Mesendoderm (in vitro differentiated cells): ENCODE results near the gene ATXN7L3B.

ENCODE experiments used
- DNase-seq: peaks from one replicate; pipeline ENCODE4 v3.0.0; 2013
- H2AK5ac ChIP-seq: 2 replicates; pipeline ENCODE4 v1.6.1; 2013; ENCODE audit warnings: low read length, inconsistent platforms
- H2BK120ac ChIP-seq: 2 replicates; pipeline ENCODE4 v1.6.1; 2013; ENCODE audit warnings: low read depth, mild to moderate bottlenecking, low read length, moderate library complexity, mixed read lengths
- H2BK15ac ChIP-seq: replicated peaks from 2 replicates; pipeline ENCODE4 v1.6.1; 2013; ENCODE audit warnings: low read depth, mild to moderate bottlenecking, moderate library complexity
- H2BK5ac ChIP-seq: 2 replicates; pipeline ENCODE4 v1.6.1; 2013; ENCODE audit warnings: low read length, inconsistent platforms
- H3K18ac ChIP-seq: 2 replicates; pipeline ENCODE4 v1.6.1; 2013; ENCODE audit warnings: mild to moderate bottlenecking, low read length, mixed read lengths
- H3K23ac ChIP-seq: one replicate; pipeline ENCODE4 v1.6.1; 2013; ENCODE audit warnings: low read length
- H3K27ac ChIP-seq: 2 replicates; pipeline ENCODE4 v1.5.1; 2013; ENCODE audit warnings: low read depth, mild to moderate bottlenecking, inconsistent platforms, low read length, moderate library complexity
- H3K27me3 ChIP-seq: 2 replicates; pipeline ENCODE4 v1.6.1; 2013; ENCODE audit warnings: low read length, control low read depth, mild to moderate bottlenecking, inconsistent platforms; ENCODE audit not compliant: insufficient read depth, poor library complexity
- H3K36me3 ChIP-seq: 2 replicates; pipeline ENCODE4 v1.6.1; 2013; ENCODE audit warnings: low read length, inconsistent platforms; ENCODE audit not compliant: control insufficient read depth, insufficient read depth
- H3K4ac ChIP-seq: one replicate; pipeline ENCODE4 v1.6.1; 2013; ENCODE audit warnings: low read depth, mild to moderate bottlenecking, low read length, moderate library complexity
- H3K4me1 ChIP-seq: 2 replicates; pipeline ENCODE4 v1.6.1; 2013; ENCODE audit warnings: low read depth, low read length, inconsistent platforms; ENCODE audit not compliant: control insufficient read depth
- H3K4me2 ChIP-seq: 2 replicates; pipeline ENCODE4 v1.6.1; 2013; ENCODE audit warnings: low read length
- H3K4me3 ChIP-seq: 2 replicates; pipeline ENCODE4 v1.5.1; 2013; ENCODE audit warnings: mild to moderate bottlenecking, low read length
- H3K56ac ChIP-seq: one replicate; pipeline ENCODE4 v1.6.1; 2013; ENCODE audit warnings: low read length
- H3K79me1 ChIP-seq: 2 replicates; pipeline ENCODE4 v1.6.1; 2013; ENCODE audit warnings: low read length, inconsistent platforms
- H3K79me2 ChIP-seq: 2 replicates; pipeline ENCODE4 v1.6.1; 2013; ENCODE audit warnings: mild to moderate bottlenecking, low read length; ENCODE audit not compliant: control insufficient read depth, insufficient read depth
- H3K9ac ChIP-seq: 2 replicates; pipeline ENCODE4 v1.6.1; 2013; ENCODE audit warnings: low read length, inconsistent platforms
- H4K5ac ChIP-seq: one replicate; pipeline ENCODE4 v1.6.1; 2013; ENCODE audit warnings: low read length
- H4K8ac ChIP-seq: one replicate; pipeline ENCODE4 v1.6.1; 2013; ENCODE audit warnings: low read depth, mild to moderate bottlenecking, control low read depth, low read length, moderate library complexity
- WGBS: extraction: QIAGEN DNeasy Blood & Tissue Kit; methylation state at CpG from one replicate; pipeline ENCODE4 v1.1.7; 2013; ENCODE audit warnings: low lambda C conversion rate, missing lambda C conversion rate; ENCODE audit not compliant: insufficient coverage; ENCODE audit errors: extremely low coverage; 5-methylcytosine and 5-hydroxymethylcytosine counted together

ATXN7L3B gene

DNA sequence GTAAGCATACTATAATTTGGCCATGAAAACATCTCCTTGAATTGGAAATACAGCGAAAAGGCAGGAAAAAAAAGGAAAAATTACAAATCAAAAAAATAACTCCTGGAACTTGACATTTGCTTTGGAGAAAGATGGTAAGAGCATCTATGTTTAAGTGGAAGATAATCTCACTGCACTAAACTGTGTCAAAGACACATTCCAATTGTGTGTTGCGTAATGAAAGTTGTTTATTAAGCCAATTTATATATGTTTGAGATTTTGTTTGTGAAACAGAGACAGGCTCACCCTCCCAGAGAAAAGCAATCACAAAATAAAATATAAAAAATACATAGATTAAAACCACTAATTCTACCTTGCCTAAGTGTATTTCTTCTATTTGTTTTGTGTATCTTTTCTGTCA, 11.1 kb upstream of the ATXN7L3B start:
- Histone ChIP-seq H3K79me2 (no peaks in the 10 kb centered on the region), H3K27me3 (no peaks in the 10 kb centered on the region), H3K9ac (no peak overlapping the region), H3K4me1 (no peaks in the 10 kb centered on the region), H3K79me1 (no peaks in the 10 kb centered on the region), H4K8ac (no peak overlapping the region), H2BK5ac (no peak overlapping the region), H2AK5ac (no peak overlapping the region), H2BK120ac (no peak overlapping the region), H3K4me2 (no peak overlapping the region), H3K4ac (no peak overlapping the region), H3K18ac (no peak overlapping the region), H4K5ac (no peak overlapping the region), H3K27ac (no peak overlapping the region), H3K4me3 (no peak overlapping the region), H3K56ac (no peak overlapping the region), H2BK15ac (no peak overlapping the region), H3K36me3 (no peaks in the 10 kb centered on the region), H3K23ac (no peak overlapping the region)
- WGBS: no CpG with 5 or more reads among the region's 2 CpGs
- DNase-seq: no peak

GRCh38 chr12:74527491-74527890, 10.1 kb upstream of the ATXN7L3B start:
- Histone ChIP-seq H4K5ac (no peak overlapping the region), H2BK120ac (no peak overlapping the region), H3K79me2 (no peaks in the 10 kb centered on the region), H3K4ac (no peak overlapping the region), H4K8ac (no peak overlapping the region), H2BK5ac (no peak overlapping the region), H3K27ac (no peak overlapping the region), H3K9ac (no peak overlapping the region), H3K23ac (no peak overlapping the region), H3K4me1 (no peaks in the 10 kb centered on the region), H3K18ac (no peak overlapping the region), H3K79me1 (no peaks in the 10 kb centered on the region), H2AK5ac (no peak overlapping the region), H2BK15ac (no peak overlapping the region), H3K4me2 (no peak overlapping the region), H3K27me3 (no peaks in the 10 kb centered on the region), H3K4me3 (no peak overlapping the region), H3K36me3 (no peaks in the 10 kb centered on the region), H3K56ac (no peak overlapping the region)
- WGBS: no CpG with 5 or more reads among the region's 2 CpGs
- no peak for DNase-seq

DNA sequence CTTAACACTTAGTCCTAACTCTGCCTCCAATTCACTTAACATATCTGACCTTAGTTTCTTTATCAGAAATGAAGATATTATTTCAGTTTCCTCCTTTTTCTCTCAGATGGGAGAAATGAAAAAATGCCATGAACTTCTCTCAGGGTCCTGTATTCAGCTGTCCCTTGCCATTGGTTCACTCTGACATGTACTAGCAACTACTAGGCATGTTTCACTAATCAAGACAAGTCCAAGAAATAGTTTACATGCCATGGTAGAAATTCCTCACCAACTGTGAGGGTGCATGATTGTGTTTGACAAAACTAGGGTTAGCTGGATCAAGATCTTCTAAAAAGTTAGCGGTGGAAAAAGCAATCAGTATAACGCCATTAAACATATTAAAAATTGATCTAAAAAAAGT, 7.0 kb upstream of the ATXN7L3B start:
- Histone ChIP-seq H3K79me1 (no peaks in the 10 kb centered on the region), H3K9ac (no peak overlapping the region), H3K4me3 (no peak overlapping the region), H2BK5ac (no peak overlapping the region), H3K79me2 (no peaks in the 10 kb centered on the region), H3K27me3 (no peaks in the 10 kb centered on the region), H3K36me3 (no peaks in the 10 kb centered on the region), H2AK5ac (no peak overlapping the region), H4K8ac (no peak overlapping the region), H2BK15ac (no peak overlapping the region), H3K18ac (no peak overlapping the region), H3K4ac (no peak overlapping the region), H3K56ac (no peak overlapping the region), H3K4me1 (no peaks in the 10 kb centered on the region), H3K4me2 (no peak overlapping the region), H3K23ac (no peak overlapping the region), H4K5ac (no peak overlapping the region), H2BK120ac (no peak overlapping the region), H3K27ac (no peak overlapping the region)
- WGBS: no CpG with 5 or more reads among the region's 2 CpGs
- no peak for DNase-seq

DNA sequence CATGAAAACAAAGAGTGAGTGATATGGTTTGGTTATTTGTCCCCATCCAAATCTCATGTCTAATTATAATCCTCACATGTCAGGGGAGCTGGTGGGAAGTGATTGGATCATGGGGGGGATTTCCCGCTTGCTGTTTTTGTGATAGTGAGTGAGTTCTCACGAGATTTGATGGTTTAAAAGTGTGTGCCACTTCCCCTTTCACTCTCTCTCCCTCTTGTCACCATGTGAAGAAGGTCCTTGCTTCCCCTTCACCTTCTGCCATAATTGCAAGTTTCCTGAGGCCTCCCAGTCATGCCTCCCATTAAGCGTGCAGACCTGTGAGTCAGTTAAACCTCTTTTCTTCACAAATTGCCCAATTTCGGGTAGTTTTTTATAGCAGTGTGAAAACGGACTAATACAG, 2.1 kb upstream of the ATXN7L3B start:
- Histone ChIP-seq H2BK120ac (no peak overlapping the region), H4K5ac (no peak overlapping the region), H2BK15ac (no peak overlapping the region), H4K8ac (no peak overlapping the region), H3K4me3 (no peak overlapping the region), H2BK5ac (no peak overlapping the region), H3K27ac (no peak overlapping the region), H3K27me3 (no peaks in the 10 kb centered on the region), H3K36me3 (no peaks in the 10 kb centered on the region), H3K4me2 (no peak overlapping the region), H3K23ac (no peak overlapping the region), H3K4ac (no peak overlapping the region), H2AK5ac (no peak overlapping the region), H3K9ac (no peak overlapping the region), H3K79me1 (peaks cover 2% of the 10 kb centered on the region), H3K4me1 (peaks cover 5% of the 10 kb centered on the region), H3K18ac (no peak overlapping the region), H3K56ac (no peak overlapping the region), H3K79me2 (peaks cover 26% of the 10 kb centered on the region)
- WGBS: no CpG with 5 or more reads among the region's 5 CpGs
- DNase-seq: no peak

DNA sequence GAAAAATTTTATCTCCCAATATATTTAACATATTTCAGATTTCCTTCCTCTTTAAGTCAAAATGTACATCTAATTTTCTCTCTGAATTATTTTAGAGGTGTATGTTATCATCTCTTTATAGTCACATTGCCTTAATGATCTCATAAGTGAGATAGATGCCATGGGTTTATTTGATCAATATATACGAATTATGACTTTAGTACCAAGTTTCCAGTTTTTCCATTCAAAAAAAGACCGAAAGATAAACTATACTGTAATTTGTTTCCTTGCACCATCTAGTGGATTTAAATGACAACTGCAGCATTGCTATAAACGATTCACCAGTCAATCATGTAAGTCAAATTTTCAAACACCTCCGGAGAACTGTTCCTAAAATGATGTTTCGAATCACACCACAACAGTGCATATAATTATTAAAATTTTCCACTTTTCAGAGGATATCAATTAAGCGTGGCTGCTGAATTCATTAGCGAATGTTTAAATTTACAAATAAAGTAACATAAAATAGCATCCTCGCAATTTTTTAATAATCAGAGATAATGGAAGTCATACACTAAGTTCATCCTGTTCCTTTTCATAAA, 419 bp upstream of the ATXN7L3B start:
- peak; percentile 54 for DNase-seq
- peaks cover 4% of the 10 kb centered on the region for H3K79me1 ChIP-seq
- peak overlapping the region; percentile 39 for H3K9ac ChIP-seq
- WGBS: no CpG with 5 or more reads among the region's 8 CpGs
- no peak overlapping the region for H4K8ac ChIP-seq
- no peak overlapping the region for H3K4me2 ChIP-seq
- H2AK5ac ChIP-seq: no peak overlapping the region
- H3K4ac ChIP-seq: no peak overlapping the region
- no peaks in the 10 kb centered on the region for H3K27me3 ChIP-seq
- H3K23ac ChIP-seq: no peak overlapping the region
- H2BK15ac ChIP-seq: no peak overlapping the region
- no peak overlapping the region for H3K4me3 ChIP-seq
- H3K56ac ChIP-seq: no peak overlapping the region
- H2BK5ac ChIP-seq: no peak overlapping the region
- H4K5ac ChIP-seq: no peak overlapping the region
- H3K18ac ChIP-seq: no peak overlapping the region
- H3K27ac ChIP-seq: no peak overlapping the region
- H3K4me1 ChIP-seq: peaks cover 6% of the 10 kb centered on the region
- H3K79me2 ChIP-seq: peaks cover 37% of the 10 kb centered on the region
- no peaks in the 10 kb centered on the region for H3K36me3 ChIP-seq
- no peak overlapping the region for H2BK120ac ChIP-seq
